ENCODE results near the gene ENDOD1.
"Not testable (repeated sequence)": the region's sequence is repeated elsewhere in the genome, so short reads cannot be mapped to it uniquely, and the experiment has no call there.

ENDOD1 gene

DNA sequence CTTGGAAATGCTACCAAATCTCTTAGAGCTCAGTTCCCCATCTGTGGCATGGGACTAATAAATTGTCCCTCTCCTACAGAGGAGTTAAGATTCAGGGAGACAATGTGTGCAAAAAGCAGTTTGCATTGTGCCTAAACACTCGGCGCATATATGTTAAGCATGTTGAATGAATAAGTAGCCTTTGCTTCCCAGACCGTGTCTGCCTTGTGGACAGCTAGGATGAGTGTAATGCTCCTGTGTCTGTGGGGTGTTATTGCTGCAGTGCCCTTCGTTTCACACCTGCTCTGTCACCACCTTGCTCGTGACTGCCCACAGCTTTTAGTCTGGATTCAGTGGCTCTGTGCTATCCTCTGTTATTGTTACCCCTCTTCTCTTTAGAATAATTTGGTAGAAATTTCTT lies 14.1 kb downstream of the ENDOD1 start:
- no peak for DNase-seq (ENCODE audit: low spot score)

DNA sequence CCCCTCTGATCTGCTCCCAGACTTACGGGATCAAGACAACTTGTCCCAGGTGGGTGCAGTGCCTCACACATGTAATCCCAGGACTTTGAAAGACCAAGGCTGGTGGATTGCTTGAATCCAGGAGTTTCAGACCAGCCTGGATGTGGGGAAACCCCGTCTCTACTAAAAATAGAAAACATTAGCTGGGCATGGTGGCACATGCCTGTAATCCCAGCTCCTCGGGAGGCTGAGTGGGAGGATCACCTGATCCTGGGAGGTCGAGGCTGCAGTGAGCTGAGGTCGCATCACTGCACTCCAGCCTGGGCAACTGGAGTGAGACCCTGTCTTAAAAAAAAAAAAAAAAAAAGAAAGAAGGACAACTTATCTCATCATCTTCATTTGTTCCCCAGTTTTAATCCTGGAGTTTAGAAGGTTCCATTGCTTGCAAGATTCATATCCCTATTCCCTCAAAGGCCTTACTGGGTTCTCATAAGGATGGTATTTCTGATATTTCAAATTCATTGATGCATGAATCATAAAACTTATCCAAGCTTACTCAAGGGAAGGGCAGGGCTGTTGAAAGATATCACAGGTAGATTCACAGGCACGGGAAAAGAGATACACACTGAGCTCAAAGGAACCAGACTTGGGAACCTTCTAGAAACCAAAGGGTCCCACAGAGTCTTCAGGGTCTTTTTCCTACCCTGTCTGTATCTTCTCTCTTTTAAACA lies 14.6 kb downstream of the ENDOD1 start:
- DNase-seq (ENCODE audit: low spot score), result no peak

DNA sequence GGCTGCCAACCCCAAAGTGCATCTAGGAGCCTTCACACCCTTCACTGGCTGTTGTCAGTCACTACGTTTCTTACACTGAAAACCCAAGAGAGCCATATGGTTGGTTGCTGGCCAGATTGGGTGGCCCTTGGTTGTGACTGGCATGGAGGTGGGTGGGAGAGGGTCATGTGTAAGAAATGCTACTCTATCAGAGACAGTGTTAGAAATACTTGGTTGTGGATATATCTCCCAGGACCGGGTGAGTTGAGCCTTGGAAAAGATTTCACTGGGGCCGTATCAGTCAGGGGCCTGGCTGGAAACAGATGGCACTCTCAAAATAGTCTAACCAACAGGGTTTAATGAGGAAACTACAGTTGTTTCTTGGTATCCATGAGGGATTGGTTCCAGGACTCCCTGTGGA lies 15.2 kb downstream of the ENDOD1 start:
- no peak for DNase-seq (ENCODE audit: low spot score)

DNA sequence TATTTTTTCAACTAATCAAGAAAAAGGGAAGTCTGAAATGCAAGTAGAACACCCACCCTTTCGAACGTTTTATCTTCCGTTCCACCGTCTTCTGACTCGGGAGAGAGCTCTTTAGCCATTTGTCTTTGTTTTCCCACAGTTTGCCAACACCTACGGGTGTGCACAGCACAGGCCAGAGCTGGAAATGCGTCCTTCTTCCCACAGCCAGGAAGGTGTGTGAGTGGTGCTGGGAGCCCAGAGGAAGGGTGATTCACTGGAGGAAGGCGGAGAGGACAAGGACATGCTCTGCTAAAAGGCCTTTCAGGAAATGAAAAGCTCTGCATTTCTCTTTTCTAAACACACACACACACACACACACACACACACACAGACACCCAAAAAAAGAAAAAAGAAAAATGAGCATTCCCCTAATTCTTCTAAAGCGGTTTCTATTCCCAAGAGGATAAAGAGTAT lies 18.5 kb downstream of the ENDOD1 start:
- DNase-seq (ENCODE audit: low spot score), result no peak

DNA sequence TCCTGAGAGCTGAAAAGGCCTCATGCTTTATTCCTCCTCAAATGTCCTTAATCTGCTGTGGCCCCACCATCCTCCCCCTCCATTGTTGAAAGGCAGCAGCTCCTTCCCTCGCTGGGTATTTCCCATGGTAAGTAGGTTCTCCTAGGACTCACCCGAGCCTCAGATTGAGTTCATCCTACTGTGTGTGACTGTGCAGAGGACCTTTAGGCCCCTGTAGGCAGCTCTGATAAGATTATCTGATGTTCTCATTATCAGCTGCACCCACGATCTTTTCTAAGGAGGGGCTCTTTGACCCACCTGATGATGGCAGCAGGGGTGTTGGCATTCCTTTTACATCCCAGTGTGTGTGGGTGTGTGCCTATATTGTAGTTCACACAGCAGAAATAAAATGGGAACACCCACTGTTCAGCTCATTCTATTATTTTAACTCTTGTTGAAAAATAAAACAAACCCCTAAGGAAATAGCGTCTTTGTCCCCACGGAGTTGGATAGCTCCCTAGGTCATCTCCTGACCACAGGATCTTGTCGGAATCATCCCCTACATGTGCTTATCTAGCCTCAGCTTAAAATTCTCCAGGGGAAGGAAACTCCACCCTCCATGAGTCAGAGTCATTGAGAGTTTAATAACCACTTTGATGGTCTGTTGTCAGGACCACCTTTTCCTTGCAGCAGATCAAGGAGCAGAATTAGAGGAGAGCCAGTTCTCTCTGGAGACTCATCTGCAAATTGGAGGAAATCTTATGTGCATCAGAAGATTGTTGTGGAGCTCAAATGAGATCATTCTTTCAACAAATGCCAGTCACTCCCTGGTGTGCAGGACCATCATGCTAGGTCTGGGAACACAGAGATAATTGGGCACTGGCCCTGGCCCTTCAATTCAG lies 19.3 kb downstream of the ENDOD1 start:
- no peak for DNase-seq (ENCODE audit: low spot score)

DNA sequence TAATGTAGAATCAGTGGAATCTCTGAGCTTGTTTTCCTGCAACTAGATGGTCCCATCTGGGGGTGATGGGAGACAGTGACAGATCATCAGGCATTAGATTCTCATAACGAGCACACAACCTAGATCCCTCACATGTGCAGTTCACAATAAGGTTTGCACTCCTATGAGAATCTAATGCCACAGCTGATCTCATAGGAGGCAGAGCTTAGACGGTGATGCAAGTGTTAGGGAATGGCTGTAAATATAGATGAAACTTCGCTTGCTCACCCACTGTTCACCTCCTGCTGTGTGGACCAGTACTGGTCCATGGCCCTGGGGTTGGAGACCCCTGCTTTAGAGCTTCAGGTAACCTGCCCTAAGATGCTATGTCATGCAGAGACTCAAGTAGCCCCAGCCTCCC lies 21.8 kb downstream of the ENDOD1 start:
- DNase-seq (ENCODE audit: low spot score), result not testable (repeated sequence)

DNA sequence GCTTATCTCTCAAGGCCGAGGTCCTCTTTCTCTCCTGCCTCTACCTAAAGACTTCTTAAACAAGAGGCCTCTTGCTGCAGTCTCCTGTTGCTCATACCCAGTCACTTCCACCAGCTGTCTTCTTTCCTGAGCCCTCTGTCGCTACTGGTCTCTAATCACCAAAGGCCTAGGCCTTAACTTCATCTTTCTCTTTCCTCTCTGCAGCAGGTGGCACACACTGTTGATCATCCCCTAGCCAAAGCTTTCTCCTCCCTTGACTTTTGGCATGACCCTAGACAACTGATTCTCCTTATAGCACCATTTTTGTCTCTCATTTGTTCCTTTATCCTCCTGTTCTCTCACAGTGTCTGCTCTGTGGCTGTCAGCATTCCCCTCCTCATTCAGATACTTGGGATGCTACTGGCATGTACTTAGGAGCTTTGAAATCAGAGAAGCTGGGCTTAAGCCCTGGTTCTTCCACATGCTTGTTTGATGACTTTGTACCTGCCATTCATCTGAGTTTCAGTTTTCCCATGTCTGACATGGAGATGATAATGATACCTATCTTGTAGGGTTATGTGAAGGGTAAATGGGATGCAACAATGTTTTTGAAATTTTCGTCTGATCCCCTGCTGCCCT lies 22.4 kb downstream of the ENDOD1 start:
- no peak for DNase-seq (ENCODE audit: low spot score)

DNA sequence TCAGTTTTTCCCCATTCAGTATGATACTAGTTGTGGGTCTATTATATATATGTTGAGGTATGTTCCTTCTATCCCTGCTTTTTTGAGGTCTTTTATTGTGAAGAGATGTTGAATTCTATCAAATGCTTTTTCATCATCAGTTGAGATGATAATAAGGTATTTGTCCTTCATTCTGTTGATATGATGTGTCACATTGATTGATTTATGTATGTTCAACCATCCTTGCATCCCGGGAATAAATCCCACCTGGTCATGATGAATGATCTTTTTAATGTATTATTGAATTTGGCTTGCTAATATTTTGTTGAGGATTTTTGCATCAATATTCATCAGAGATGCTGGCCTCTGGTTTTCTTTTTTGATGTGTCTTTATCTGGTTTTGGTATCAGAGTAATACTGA lies 26.0 kb downstream of the ENDOD1 start:
- DNase-seq (ENCODE audit: low spot score), result no peak

DNA sequence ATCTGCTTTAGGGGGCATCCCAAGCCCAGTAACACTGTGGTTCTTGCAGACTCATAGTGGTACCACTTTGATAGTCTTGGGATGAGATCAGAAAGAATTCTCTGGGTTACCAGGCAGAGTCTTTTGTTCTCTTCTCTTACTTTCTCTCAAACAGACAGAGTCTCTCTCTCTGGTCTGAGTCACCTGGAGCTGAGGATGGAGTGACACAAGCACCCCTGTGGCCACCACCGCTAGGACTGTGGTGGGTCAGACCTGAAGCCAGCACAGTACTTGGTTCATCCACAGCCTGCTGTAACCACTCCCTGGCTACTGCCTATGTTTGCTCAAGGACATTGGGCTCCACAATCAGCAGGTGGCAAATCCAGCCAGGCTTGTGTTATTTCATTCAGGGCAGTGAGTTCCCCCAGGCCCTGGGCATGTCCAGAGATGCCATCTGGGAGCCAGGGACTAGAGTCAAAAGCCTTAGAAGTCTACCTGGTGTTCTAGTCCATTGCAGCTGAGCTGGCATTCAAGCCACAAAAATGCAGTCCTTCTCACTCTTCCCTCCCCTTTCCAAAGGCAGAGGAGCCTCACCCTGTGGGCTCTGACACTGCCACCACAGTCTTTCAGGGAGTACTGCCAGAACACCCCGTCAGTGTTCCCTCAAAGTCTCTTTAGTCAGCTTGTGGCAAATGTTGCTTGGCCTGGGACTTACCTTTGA lies 29.9 kb downstream of the ENDOD1 start:
- DNase-seq (ENCODE audit: low spot score), result no peak

DNA sequence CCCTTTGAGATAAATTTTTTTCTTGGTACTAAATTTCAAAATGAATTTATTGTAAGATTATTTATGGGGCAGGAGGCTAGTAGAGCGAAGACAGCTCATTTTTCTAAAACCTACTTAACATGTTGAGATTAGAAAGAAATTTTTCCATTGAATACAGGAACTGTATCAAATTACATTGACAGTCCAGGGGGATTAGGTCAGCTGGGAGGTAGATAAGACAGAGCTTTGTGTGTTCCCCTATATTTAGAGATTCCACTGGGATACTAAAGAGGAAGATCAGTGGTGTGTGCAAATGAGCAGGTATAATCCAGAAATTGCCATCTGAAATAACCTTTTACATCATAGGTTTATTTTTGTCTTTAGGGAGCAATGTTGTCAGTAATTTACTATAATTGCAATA lies 32.1 kb downstream of the ENDOD1 start:
- DNase-seq (ENCODE audit: low spot score), result no peak

DNA sequence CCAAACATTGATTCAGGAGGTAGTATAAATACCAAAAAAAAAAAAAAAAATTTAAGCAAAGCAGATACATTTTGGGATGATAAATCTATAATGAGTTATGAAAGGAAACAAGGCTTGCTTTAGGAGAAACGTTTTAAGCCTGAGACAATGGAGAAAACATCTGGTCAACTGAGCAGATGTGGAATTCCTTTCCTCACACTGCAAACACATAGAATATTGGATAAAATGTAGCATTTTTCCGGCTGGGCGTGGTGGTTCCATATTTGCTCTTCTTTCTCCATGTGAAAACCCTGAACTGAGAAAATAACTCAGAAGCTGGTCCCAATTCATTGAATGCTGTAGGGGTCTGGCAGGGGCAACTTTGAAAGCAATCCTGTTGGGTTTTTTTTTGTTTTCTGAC lies 33.9 kb downstream of the ENDOD1 start:
- no peak for DNase-seq (ENCODE audit: low spot score)

DNA sequence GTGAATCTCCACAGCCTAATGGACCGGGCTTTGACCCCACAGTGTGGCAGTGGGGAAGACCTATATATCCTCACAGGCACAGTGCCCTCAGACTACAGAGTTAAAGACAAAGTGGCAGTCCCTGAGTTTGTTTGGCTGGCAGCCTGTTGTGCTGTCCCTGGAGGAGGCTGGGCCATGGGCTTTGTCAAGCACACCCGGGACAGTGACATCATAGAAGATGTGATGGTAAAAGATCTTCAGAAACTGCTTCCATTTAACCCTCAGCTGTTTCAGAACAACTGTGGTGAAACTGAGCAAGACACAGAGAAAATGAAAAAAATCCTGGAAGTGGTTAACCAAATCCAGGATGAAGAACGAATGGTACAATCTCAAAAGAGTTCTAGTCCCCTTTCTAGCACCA lies 39.0 kb downstream of the ENDOD1 start:
- DNase-seq (ENCODE audit: low spot score), result no peak

DNA sequence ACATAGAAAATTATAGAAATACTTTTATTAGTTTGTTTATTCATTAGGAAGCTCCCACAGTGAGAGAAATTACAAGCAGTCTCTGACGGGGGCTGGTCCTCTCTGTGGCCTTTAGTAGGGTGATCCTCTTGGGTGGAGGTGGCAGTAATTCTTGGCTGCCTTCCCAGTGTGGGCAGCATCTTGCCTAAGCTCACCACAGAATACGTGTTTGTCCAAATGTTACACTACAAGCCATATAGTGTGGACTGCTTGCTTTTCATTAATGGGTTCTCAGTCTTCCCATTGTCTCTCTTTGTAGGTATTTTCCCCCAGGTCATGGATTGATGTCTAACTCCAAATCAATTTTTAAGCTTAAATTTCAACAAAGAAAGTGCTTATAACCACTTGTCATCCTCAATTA lies 43.3 kb downstream of the ENDOD1 start:
- no peak for DNase-seq (ENCODE audit: low spot score)

DNA sequence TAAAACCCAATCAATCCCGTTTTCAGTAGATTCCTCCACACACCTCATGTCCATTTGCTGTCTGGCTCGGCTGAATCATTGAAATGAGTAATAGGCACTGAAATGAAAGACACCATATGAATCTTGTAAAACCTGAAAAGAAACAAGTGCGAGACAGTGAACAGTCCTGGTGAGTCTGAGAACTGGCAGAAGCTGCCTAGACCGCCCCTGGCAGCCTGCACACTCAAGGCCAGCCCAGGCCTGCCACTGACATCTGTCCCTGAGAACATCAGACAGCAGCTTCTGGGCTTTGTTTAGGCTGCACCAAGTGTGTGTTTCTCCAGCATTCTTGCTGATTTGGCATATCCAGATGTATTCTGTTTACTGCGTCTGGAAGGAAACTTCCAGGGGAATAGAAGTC lies 44.8 kb downstream of the ENDOD1 start:
- no peak for DNase-seq (ENCODE audit: low spot score)

DNA sequence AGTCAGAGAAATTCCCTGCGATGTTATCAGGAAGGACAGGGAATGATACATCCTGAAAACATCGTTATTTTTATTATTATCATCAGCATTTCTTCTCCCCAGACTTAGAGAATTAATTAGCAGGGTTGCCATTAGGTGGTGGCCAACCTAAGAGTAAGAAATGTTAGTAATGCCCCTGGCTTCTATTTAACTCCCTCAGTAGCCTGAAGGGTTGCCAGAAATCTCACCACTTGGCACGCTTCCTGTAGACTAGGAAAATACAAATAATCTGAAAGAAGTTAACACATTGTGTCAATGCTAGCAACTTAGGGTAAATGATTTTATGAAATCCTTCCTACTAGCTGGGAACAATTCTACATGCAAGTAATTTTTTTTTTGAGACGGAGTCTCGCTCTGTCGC lies 45.5 kb downstream of the ENDOD1 start:
- DNase-seq (ENCODE audit: low spot score), result no peak

DNA sequence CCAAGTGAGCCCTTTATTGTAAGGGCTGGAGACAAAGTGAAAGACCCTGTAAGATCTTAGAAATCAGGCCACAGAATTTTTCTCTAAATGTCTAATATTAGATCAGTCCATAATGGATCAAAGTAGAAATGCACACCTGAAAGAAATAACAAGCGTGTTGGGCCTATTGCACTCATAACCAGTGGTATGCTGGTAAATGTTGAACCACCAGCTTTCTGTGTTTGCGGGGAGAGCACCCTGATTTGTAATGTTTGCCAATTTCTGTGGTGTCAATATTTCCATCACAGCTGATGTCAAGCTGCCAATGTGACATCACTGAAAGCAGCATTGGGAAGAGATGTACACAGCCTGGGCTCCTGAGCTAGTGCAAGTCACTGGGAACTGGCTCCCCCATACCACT lies 46.2 kb downstream of the ENDOD1 start:
- no peak for DNase-seq (ENCODE audit: low spot score)

DNA sequence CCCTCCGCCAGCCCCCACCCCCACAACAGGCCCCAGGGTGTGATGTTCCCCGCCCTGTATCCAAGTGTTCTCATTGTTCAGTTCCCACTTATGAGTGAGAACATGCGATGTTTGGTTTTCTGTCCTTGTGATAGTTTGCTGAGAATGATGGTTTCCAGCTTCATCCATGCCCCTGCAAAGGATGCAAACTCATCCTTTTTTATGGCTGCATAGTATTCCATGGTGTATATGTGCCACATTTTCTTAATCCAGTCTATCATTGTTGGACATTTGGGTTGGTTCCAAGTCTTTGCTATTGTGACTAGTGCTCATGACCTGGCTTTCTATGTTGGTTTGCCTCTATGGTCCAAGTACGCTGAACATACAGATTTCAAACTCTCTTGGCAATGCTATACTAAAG lies 47.1 kb downstream of the ENDOD1 start:
- DNase-seq (ENCODE audit: low spot score), result not testable (repeated sequence)

DNA sequence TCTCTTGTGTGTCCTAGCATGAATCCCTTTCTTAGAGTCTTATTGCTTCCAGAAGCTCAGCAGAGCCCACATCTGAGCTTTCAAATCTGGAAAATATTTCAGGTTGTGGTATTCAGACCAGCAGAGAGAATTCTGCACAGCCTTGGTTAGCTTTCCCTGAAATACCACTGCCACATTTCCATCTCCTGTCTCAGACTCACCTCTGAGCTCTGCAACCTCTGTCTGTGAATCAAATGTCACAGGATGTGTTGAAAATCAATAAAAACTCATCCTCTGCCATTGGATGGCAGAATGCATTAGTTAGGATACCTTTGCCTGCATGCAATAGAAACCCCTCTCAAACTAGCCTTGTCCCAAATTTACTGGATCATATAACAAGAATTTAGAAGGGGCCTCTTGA lies 47.7 kb downstream of the ENDOD1 start:
- DNase-seq (ENCODE audit: low spot score), result no peak

DNA sequence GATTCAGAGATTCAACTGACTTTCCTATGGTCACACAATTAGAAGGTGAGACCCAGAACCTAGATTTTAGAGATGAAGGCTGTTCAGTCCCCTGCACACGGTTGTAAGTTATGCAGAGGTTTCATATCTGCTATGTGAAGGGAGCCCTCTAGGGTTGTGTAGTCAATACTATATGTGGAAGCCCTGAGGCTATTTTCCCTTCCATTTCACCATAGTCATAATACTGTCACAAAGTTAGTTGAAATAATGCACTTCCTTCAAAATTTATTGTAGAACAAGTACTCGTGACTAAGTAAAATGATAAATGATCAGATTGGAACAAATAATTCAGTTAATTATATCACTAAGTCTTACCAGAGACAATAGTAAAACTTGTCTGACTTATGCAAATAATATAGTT lies 48.8 kb downstream of the ENDOD1 start:
- DNase-seq (ENCODE audit: low spot score), result no peak

DNA sequence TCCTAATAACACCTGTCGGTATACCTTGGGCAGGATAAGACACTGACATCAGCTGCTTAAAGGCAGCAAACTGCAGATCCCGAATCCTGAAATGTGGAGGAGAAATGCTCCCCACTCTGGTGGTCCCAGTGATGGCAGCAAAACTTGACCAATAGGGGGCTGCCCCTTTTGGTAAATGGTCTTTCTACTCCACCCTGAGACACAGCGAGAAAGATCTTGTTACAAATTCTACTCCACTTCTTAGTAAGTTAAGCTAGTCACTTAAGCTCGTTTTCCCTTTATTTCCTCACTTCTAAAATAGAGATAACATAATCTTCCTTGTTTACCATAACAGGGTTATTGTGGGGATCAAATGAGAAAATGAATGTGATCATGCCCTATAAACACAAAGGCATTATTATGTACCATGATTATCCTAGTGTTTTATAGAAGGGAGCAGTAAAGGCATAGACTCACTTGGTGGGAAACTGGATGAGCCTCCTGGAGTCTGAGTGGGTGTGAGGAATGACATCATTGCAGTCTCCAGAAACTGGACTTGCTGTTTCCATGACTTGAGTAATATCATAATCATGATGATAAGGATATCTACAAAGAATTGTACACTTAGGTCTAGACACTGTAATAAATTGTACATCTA lies 50.9 kb downstream of the ENDOD1 start:
- no peak for DNase-seq (ENCODE audit: low spot score)

DNA sequence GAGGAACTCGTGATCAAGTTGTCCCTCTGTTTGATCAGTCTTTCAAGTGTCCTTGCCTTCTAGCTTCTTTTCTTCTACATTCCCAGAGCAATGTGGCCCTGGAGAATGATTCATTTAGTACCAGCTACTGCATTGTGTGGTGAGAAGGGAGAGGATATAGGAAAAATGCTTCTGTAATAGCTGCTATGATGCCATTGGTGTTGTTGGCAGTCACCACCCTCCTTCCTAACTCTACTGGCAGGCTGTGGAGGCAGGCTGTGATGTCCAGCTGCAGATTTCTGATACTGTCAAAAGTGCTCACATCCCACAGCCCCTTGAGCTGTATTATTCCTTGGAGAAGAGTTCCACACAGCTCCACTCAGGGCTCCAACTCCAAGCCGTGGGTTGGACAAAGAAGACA lies 52.8 kb downstream of the ENDOD1 start:
- DNase-seq (ENCODE audit: low spot score), result no peak

DNA sequence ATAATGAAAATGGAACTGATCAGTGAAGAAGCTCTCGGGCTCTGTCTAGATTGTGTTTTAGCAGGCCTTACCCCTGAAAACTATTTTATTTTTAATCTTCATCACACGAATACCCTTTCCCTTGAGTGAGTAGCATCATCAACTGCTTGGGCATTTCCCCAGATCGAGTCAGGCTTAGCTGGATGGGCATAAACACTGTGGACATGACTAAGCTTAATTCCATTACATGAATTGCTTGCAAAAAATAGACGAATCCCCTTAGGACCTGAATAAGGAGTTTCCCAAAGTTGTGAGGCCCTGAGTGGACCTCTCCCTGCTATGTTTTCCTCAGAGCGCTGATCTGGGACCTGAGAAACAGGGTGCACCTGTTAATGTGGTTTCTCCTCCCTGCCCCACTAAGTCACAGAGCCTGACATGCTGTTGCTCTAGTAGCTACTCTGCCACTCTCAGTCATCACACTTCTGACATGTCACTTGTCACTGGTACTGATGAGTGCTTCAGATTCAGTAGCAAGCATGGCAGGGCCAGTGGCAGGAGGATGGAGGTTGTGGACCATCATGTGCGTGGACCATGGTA lies 53.5 kb downstream of the ENDOD1 start:
- DNase-seq (ENCODE audit: low spot score), result no peak

Data from CD4-positive, alpha-beta T cell treated with Interleukin-15 for 4 hours (primary cell).